CD4-positive, alpha-beta T cell treated with Interleukin-2 at 100 ng/mL for 4 hours (primary cell): ENCODE results near the gene DGAT2L6.
"Not testable (repeated sequence)": the region's sequence is repeated elsewhere in the genome, so short reads cannot be mapped to it uniquely, and the experiment has no call there.

ENCODE experiments used
- DNase-seq: peaks from one replicate; pipeline ENCODE4 v3.0.0-alpha.2; 2020; ENCODE audit warnings: low spot score

The DGAT2L6 gene

DNA sequence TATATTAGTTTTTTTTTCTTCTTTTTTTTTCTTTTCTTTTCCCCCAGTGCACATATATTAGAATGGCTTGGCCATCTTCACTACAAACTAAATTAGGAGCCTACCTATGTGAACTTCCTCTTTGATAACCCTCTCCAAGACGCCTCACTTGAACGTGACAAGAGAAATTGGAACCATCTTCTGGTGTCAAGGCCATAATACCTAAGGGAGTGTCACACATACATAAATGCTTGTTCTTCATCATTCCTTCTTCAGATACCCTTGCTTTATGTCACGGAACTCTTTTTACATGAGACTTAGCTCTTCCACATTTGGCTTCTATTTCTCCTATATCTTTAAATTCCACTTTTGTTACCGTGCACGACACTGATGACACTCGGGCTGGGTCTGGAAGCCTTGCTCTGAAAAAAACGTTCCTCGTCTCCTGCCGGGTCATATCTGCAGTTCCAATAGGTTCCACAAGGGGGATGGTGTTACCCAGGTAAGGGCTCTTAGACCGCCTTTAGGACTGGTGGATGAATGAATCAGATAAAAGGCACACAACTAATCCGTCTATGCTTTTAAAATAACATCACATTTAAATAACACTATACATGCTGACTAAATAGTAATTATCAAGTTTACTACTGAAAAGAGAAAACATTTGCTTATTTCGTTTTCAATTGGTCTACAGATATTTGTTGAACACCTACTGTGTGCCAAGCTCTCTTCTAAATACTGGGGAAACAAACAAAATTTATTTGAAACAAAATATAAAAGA is 19.9 kb downstream of the DGAT2L6 start:
- peak; percentile 73 for DNase-seq

DNA sequence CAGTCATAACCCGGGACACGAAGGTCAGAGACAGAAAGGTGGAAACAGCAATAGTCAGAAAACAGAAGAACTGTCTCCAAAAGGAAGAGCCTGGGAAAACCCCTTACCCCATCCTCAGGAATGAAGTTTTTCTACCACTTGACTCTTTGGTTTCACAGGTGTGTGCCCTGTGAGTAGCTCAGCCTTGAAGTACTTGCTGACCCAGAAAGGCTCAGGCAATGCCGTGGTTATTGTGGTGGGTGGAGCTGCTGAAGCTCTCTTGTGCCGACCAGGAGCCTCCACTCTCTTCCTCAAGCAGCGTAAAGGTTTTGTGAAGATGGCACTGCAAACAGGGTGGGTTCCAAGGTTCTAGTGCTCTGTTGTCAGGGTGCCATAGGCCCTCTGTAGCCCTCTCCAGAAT is 24.4 kb downstream of the DGAT2L6 start:
- DNase-seq: no peak

DNA sequence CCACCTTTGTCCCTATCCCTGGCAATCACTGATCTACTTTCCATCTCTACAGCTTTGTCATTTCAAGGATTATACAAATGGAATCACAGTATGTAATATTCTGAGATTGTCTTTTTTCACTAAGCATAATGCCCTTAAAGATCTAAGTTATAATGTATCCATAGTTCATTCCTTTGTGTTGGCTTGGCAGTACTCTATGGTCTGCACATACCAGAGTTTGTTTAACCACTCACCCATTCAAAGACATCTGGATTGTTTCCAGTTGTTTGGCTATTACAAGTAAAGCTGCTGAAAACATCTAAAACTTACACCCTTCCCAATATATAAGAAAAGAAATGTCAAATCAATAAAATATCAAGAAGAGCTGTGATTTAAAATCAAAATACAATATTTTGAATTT is 31.2 kb downstream of the DGAT2L6 start:
- no peak for DNase-seq

DNA sequence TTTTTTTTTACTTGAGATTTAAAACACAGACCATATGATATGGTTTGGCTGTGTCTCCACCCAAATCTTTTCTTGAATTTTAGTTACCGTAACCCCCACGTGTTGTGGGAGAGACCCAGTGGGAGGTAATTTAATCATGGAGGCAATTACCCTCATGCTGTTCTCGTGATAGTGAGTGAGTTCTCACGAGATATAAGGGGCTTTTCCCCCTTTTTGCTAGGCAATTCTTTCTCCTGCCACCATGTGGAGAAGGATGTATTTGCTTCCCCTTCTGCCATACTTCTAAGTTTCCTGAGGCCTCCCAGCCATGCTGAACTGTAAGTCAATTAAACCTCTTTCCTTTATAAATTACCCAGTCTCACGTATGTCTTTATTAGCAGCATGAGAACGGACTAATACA is 32.3 kb downstream of the DGAT2L6 start:
- DNase-seq: not testable (repeated sequence)

DNA sequence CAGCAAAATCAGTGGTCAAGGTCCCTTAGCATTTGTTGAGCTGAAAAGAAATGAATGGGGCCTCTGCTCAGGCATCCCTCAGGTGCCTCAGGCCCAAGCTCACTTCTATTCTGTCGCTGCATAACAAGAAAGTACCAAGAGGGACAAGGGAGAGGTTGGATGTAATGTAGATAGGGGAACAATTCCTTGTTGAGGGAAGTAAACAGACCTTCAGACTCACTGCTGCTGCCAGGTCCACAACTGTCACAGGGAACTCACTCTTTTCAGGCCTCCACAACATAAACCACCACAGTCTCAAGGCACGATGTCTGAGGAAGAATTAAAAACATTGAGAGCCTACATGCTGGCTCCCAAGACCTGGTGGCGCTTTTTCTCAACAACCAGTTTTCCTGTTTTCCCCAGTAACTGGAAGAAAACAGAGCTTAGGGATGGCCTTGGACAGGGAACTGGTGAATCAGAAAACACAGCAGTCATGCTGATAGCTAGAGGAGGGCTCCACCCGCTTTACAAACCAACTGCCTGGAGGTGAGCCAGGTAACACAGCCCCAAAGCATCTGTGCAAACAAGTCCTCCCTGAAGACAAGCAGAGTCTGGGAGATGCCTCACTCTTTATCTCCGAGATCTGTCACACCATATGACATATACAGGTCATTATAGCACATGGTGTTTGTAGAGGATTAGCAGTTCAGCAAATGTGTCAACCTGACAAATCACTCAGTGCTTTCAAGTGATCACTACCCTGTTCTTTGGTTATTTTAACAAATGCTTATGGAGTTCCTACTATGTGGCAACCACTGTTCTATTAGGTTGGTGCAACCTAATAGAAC is 42.9 kb downstream of the DGAT2L6 start:
- no peak for DNase-seq

DNA sequence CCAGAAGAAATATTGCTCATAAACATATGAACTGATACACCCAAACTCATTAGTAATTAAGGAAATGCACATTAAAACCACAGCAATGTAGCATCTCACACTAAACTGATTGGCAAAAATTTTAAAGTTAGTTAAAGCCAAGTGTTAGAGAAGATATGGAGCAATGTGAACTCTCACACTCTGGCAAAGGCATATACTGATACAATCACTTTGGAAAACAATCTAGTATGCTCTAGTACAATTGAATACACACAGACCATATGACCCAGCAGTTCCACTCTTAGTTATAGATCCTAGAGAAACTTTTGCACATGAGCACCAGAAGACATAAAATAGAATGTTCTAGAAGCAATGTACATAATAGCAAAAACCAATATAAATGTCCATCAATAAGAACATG is 48.8 kb downstream of the DGAT2L6 start:
- DNase-seq: no peak

DNA sequence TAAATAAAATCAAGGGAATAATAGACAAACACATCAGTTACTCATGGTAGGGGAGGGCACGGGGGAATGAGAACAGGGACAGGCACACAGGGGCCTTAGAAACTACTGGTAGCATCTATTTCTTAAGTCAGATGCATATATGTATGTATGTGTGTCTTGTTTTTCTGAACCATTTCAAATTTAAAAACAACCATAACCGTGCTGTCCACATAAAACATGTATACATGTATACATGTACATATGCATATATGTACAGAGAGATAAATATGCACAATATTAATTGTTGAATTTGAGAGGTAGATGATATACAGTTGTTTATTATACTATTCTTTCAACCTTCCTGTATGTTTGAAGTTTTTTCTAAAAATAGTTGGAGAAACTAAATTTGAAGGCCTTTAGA is 49.4 kb downstream of the DGAT2L6 start:
- no peak for DNase-seq

DNA sequence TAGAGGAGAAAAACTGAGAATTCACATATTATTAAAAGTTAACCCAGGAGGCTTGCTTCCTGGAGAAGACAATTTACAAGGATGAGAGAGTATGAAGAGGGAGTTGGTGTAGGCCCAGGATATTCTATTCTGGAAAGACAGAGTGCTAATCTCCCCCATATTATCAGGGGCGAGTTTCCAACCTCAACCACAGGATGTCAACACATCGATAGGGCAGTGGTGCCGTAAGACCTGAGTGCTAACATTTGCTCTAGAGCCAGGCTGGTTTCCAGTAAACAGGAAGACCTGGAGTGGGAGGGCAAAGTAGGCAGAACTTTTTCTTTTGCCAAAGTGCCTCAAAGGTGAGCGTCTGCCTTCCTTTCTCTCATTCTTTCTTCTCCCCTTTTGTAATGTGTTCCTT is 54.4 kb downstream of the DGAT2L6 start:
- DNase-seq: no peak

DNA sequence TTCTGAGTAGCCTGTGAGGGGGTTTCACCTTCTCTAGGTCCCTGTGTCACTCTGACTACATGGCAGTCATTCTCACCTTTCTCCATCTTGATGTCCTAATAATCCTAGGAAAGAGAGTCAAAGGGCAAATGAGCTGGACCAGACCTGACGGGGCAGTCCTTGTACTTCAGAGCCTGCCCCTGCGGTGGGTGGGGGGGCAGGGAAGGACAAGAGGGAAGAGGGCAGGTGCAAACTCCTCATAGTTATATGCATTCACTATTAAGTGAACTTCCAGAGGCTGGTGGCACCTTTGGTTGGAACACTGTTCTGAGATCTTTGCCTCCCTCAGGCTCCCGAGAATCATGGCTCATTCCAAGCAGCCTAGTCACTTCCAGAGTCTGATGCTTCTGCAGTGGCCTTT is 57.1 kb downstream of the DGAT2L6 start, which contains the start of gene AWAT1:
AWAT1 (plus strand) TSS at position 301 of the 400 bp plus-strand sequence; CDS start at position 342, 41 bp downstream.
- DNase-seq: no peak

DNA sequence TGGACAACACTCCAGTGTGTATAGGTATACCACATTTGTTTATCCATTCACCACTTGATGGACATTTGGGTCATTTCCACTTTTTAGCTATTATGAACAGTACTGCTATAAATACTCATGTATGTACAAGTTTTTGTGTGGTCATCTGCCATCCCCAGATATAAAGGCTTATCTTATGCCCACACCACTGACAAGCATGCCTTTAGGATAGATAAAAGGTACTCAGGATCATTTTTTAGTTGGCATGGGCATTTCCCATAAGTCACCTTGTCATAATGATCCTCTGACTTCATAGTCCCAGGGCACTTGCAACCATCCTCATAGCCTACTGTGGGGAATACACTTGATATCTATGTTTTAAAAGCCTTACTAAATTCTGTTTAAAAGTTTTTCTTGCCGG is 63.5 kb downstream of the DGAT2L6 start:
- no peak for DNase-seq

DNA sequence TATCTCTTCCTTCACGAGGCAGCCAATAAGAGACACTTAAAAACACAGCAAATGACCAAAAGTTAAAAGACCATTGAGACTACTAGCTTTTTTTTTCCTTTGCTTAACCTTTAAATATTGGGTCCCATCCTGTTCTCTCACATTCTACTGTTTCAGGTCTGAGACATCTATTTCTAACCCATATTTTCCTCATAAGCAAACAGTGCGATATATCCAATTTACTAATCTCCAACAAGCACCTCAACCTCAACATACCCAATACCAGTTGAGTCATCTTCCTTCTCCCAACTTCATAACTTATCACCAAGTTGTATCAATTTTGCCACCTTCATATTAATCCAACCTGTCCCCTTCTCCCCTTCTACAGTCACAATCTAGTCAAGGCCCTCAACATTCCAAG is 64.2 kb downstream of the DGAT2L6 start:
- DNase-seq: no peak

DNA sequence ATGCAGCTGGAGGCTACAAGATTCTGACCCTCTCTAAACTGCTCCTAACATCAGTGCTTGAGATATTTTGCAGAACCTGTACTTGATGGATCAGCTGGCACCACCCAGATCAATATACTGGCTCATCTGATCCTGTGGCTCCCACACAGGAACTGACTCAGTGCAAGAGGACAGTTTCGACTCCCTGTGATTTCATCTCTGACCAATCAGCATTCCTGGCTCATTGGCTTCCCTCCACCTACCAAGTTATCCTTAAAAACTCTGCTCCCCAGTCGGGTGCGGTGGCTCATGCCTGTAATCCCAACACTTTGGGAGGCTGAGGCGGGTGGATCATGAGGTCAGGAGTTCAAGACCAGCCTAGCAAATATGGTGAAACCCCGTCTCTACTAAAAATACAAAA is 66.3 kb downstream of the DGAT2L6 start:
- not testable (repeated sequence) for DNase-seq

DNA sequence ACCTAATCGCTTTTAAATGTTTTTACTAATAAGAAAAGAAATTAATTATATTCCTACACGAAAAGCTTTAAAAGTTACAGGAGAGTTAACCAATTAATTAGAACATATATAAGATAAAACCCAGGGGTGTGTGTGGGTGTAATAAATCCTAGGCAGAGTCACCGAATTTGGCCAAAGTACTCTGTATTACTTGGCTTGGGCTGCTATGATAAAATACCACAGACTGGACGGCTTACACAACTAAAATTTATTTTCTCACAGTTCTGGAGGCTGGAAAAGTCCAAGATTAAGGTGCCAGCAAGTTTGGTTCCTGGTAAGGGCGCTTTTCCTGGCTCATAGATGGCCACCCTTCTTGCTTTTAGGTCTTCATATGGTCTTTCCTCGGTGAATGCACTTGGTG is 67.6 kb downstream of the DGAT2L6 start:
- no peak for DNase-seq

DNA sequence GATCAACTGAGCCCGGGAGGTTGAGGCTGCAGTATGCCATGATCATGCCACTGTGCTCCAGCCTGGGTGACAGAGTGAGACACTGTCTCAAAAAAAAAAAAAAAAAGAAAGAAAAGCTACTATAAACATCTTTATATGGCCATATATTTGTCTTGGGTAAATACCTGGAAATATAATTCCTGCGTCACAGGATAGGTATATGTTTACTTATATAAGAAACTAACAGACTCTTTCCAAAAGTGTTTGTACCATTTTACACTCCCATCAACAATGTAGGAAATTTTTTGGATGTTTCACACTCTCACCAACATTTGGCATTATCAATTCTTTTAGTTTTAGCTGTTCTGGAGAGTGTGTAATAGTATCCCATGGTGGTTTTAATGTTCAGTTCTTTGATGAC is 70.0 kb downstream of the DGAT2L6 start:
- no peak for DNase-seq

DNA sequence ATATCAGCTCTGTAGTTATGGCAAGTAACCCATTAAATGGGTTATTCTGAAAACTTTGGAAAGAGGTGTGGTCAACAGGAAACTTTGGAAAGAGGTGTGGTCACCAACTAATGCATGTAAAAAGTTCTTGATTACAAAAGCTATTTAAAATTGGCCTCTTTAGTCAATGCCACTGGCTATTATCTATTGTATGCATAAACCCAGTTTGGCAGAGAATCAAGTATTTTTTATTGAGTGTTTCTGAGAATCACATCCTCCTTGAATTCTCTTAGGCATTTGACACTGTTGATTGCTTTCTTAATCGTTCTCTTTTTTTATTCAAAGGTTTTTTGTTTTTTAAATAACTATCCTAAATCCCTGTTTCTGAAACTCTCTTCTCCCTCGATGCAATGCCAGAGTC is 75.2 kb downstream of the DGAT2L6 start:
- no peak for DNase-seq

DNA sequence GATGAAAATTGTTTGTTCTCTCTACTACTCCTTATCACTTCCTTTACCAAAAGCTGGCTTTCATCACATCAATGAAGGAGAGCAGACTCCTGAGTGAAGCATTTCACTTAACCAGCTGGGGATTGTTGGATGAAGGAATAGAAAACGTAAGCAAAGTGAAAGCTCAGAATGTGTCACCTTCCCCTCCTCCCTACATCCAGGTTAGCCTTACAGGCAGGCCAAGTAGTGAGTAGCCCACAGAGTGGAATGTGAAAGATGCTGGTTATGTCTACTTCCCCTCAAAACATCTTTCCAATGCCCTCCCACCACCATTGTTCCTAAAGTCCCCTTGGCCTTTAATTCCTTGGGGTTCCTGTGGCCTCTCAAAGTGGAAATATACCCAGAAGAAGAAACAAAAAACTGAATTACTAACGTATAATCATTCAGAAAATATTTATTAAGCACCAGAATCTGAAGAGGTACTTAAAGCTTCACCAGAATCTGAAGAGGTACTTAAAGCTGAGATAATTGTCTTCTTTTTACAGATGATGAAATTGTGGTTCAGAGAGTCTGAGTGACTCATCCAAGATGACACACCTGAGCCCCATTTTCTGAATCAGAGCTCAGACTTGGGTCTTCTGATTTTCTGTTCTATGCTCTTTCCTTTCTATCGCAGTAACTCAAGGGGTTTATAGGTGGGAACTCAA is 76.2 kb downstream of the DGAT2L6 start:
- no peak for DNase-seq

DNA sequence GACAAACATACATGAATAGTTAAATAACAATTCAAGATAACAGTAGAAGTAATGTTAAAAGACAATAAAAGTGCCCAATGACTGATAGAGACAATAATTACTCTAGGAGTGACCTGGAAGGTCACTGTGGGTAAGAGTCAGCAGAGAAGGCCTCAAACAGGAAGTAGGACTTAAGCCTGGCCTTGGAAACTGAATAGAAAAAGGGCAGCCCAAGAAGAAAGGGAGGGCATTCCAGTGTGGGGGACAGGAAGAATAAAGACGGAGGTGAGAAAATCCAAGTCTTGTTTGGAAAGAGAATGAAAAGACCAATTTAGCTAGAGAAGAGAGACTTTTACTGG is 76.7 kb downstream of the DGAT2L6 start:
- no peak for DNase-seq

DNA sequence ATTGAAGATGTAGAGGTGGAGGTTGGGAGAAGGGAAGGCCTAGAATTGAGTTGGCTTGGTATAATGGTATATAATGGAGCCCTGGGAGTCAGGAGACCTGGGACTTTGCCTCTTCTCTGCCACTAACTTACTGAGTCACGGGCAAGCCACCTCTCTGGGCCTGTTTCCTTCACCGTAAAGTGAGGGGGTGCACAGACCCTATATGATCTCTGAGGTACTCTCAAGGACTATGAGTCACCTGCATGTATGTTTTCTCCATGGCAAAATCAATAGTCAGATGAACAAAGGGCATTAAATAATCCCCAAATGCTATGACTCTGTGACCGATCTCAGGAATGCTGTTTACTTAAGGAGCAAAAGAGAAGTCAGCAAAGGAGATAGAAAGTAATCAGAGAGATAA is 77.6 kb downstream of the DGAT2L6 start:
- no peak for DNase-seq
